CD4-positive, alpha-beta T cell treated with Interleukin-15 for 4 hours (primary cell): ENCODE data around the gene USP20.

Experiments used
- DNase-seq: peaks from one replicate; pipeline ENCODE4 v3.0.0-alpha.2; 2020; ENCODE audit warnings: low spot score

USP20 gene

GRCh38 chr9:129823935-129824601, 11.2 kb upstream of the USP20 start, which contains the start of gene TOR1A:
TOR1A (minus strand) TSS chr9:129824136; CDS start chr9:129824085, 51 bp downstream.
- peak; percentile 91 for DNase-seq

- no peak for DNase-seq
Observed at GRCh38 chr9:129826344-129826743, 8.9 kb upstream of the USP20 start.

GRCh38 chr9:129826759-129827158, 8.5 kb upstream of the USP20 start:
- DNase-seq: no peak

- DNase-seq: no peak
Observed at GRCh38 chr9:129828051-129828450, 7.2 kb upstream of the USP20 start.

GRCh38 chr9:129828969-129829368, 6.3 kb upstream of the USP20 start:
- no peak for DNase-seq

GRCh38 chr9:129832982-129833381, 2.3 kb upstream of the USP20 start:
- DNase-seq: no peak

- peak; percentile 38 for DNase-seq
Observed at GRCh38 chr9:129834489-129835127, 650 bp upstream of the USP20 start.

- no peak for DNase-seq
Observed at GRCh38 chr9:129835860-129836223, 584 bp downstream of the USP20 start.

- peak; percentile 34 for DNase-seq
Observed at GRCh38 chr9:129836311-129837007, 1.2 kb downstream of the USP20 start.

- peak; percentile 34 for DNase-seq
Observed at GRCh38 chr9:129838707-129839259, 3.5 kb downstream of the USP20 start.

- no peak for DNase-seq
Observed at GRCh38 chr9:129839324-129840023, 4.2 kb downstream of the USP20 start.

GRCh38 chr9:129840034-129840433, 4.8 kb downstream of the USP20 start:
- DNase-seq: no peak

GRCh38 chr9:129841071-129841470, 5.8 kb downstream of the USP20 start:
- no peak for DNase-seq

- no peak for DNase-seq
Observed at GRCh38 chr9:129845373-129845772, 10.1 kb downstream of the USP20 start.

- DNase-seq: no peak
Observed at GRCh38 chr9:129848712-129849441, 13.6 kb downstream of the USP20 start.

- DNase-seq: no peak
Observed at GRCh38 chr9:129849901-129850300, 14.6 kb downstream of the USP20 start.

- no peak for DNase-seq
Observed at GRCh38 chr9:129850821-129851550, 15.7 kb downstream of the USP20 start.

GRCh38 chr9:129851821-129852220, 16.6 kb downstream of the USP20 start:
- DNase-seq: no peak

- no peak for DNase-seq
Observed at GRCh38 chr9:129852579-129852978, 17.3 kb downstream of the USP20 start.

GRCh38 chr9:129853614-129854013, 18.4 kb downstream of the USP20 start:
- no peak for DNase-seq

GRCh38 chr9:129854588-129855110, 19.4 kb downstream of the USP20 start:
- DNase-seq: no peak
